ENCODE data around the gene AMPH.

Gene AMPH

DNA sequence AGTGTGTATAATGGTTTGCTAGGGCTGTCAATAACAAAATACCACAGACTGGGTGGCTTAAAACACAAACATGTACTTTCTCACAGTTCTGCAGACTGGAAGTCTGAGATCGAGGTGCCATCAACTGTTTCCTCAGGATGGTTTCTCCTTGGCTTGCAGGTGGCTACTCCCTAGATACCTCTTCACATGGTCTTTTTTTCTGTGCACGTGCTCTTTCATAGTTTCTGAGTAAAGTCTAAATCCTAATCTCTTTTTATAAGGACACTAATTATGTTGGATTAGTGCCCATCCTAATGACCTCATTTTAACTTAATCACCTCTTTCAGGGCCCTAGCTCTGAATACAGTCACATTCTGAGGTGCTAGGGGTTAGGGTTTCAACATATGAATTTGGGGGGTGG is 65.9 kb downstream of the AMPH start:
- H3K9me3 ChIP-seq: no peaks in the 10 kb centered on the region
- H3K27ac ChIP-seq: no peak overlapping the region
- H3K4me3 ChIP-seq (ENCODE audit: low read depth in 1 of 2, low read length in 1 of 2): no peak overlapping the region
- TF ChIP-seq, protein P1, sequence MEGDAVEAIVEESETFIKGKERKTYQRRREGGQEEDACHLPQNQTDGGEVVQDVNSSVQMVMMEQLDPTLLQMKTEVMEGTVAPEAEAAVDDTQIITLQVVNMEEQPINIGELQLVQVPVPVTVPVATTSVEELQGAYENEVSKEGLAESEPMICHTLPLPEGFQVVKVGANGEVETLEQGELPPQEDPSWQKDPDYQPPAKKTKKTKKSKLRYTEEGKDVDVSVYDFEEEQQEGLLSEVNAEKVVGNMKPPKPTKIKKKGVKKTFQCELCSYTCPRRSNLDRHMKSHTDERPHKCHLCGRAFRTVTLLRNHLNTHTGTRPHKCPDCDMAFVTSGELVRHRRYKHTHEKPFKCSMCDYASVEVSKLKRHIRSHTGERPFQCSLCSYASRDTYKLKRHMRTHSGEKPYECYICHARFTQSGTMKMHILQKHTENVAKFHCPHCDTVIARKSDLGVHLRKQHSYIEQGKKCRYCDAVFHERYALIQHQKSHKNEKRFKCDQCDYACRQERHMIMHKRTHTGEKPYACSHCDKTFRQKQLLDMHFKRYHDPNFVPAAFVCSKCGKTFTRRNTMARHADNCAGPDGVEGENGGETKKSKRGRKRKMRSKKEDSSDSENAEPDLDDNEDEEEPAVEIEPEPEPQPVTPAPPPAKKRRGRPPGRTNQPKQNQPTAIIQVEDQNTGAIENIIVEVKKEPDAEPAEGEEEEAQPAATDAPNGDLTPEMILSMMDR (IDR thresholded peaks at IDR 0.05): no peak
- H3K36me3 ChIP-seq: no peaks in the 10 kb centered on the region
- H3K4me1 ChIP-seq (ENCODE audit: control insufficient read depth in 1 of 2, insufficient read depth in 1 of 2, low read depth in 1 of 2, low read length in 1 of 2): no peaks in the 10 kb centered on the region
- no peaks in the 10 kb centered on the region for H3K27me3 ChIP-seq

DNA sequence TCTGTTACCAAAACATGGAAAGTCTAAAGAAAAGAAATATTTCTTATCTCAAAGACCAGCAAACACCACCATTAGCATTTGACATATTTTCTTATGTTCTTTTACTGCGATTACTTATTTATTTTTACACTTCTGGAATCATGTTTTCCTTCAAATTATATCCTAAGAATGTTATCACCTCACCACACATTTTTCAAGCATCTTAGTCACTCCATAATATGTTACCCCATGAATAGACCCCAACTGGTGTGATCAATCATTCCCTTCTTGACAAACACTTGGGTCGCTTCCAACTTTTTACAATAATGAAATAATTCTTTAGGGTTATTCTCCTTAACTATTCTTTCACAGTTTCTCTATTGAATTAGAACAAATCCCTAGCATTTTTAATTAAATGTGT is 67.4 kb downstream of the AMPH start:
- H3K27ac ChIP-seq: no peak overlapping the region
- H3K36me3 ChIP-seq: no peaks in the 10 kb centered on the region
- no peaks in the 10 kb centered on the region for H3K9me3 ChIP-seq
- no peak overlapping the region for H3K4me3 ChIP-seq (ENCODE audit: low read depth in 1 of 2, low read length in 1 of 2)
- H3K4me1 ChIP-seq (ENCODE audit: control insufficient read depth in 1 of 2, insufficient read depth in 1 of 2, low read depth in 1 of 2, low read length in 1 of 2): no peaks in the 10 kb centered on the region
- TF ChIP-seq, protein P1 (IDR thresholded peaks at IDR 0.05): no peak
- no peaks in the 10 kb centered on the region for H3K27me3 ChIP-seq

DNA sequence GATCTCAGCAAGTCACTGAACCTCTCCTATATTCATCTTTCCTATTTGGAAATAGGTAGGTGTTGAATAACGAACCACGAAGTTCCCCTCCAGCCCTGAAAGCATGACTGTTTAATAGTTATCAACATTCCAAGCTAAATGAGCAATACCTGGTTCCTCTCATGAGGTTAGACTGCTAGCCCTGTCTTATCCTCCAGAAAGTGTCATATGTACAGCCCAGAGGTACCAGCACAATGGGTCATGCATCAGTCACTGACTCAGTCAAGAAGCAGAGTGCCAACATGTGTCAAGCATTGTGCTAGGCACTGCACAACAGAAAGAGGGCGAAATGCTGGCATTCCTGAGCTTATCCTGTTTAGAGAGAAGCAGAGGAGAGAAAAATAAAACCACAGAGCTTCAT is 70.0 kb downstream of the AMPH start:
- Histone ChIP-seq H3K36me3 (no peaks in the 10 kb centered on the region), H3K4me1 (ENCODE audit: control insufficient read depth in 1 of 2, insufficient read depth in 1 of 2, low read depth in 1 of 2, low read length in 1 of 2) (no peaks in the 10 kb centered on the region), H3K9me3 (no peaks in the 10 kb centered on the region), H3K27ac (no peak overlapping the region), H3K27me3 (no peaks in the 10 kb centered on the region), H3K4me3 (ENCODE audit: low read depth in 1 of 2, low read length in 1 of 2) (no peak overlapping the region)
- TF ChIP-seq, protein P1 (IDR thresholded peaks at IDR 0.05): no peak

DNA sequence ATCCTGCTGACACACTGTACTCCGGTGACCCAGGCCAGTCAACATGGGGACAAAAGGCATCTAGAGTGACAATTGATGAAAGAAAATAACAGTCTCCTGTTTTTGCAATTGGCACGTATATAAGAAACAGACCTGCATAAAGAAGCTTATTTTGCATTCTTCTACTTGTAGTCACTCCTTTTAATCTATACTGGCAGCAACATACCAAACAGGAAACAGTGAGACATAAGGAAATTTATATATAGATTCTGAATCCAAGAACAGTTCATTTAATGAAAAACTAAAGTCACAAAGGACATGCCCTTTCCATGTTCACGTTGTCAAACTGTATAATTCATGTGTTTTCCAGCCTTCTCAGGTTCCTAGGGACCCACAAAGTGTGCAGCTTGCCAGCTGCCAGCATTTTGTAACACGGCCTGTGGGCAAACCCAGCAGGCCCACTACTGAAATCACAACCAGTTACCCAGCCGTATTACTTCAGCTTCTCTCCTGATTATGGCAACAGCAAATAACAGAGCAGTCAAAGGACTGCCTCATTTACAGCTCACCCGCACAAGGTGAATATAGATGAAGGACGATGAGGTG is 72.3 kb downstream of the AMPH start:
- Histone ChIP-seq H3K27ac (no peak overlapping the region), H3K36me3 (no peaks in the 10 kb centered on the region), H3K27me3 (no peaks in the 10 kb centered on the region), H3K4me1 (ENCODE audit: control insufficient read depth in 1 of 2, insufficient read depth in 1 of 2, low read depth in 1 of 2, low read length in 1 of 2) (no peaks in the 10 kb centered on the region), H3K9me3 (no peaks in the 10 kb centered on the region), H3K4me3 (ENCODE audit: low read depth in 1 of 2, low read length in 1 of 2) (no peak overlapping the region)
- TF ChIP-seq, protein P1 (IDR thresholded peaks at IDR 0.05): no peak

DNA sequence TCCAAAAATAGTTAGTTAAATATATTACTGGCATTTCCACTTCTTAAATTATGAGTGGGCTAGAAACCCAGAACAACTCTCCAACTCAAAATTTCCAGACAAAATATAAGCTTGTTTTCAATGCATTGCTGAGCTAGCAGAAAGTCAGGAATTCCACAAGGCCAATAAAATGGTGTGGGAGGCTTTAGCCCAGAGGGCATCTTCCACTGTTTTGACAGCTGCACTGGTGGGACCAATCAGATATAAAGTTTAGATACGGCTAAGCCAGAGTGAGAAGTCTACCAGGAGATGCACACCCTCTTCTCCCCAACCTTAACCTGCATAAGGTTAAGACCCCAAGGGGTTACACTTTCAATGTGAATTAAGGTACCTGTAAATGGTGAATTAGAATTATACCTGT is 76.6 kb downstream of the AMPH start:
- peaks cover 2% of the 10 kb centered on the region for H3K27me3 ChIP-seq
- no peaks in the 10 kb centered on the region for H3K9me3 ChIP-seq
- H3K36me3 ChIP-seq: no peaks in the 10 kb centered on the region
- H3K4me1 ChIP-seq (ENCODE audit: control insufficient read depth in 1 of 2, insufficient read depth in 1 of 2, low read depth in 1 of 2, low read length in 1 of 2): no peaks in the 10 kb centered on the region
- TF ChIP-seq, protein P1 (IDR thresholded peaks at IDR 0.05): no peak
- no peak overlapping the region for H3K4me3 ChIP-seq (ENCODE audit: low read depth in 1 of 2, low read length in 1 of 2)
- H3K27ac ChIP-seq: no peak overlapping the region

DNA sequence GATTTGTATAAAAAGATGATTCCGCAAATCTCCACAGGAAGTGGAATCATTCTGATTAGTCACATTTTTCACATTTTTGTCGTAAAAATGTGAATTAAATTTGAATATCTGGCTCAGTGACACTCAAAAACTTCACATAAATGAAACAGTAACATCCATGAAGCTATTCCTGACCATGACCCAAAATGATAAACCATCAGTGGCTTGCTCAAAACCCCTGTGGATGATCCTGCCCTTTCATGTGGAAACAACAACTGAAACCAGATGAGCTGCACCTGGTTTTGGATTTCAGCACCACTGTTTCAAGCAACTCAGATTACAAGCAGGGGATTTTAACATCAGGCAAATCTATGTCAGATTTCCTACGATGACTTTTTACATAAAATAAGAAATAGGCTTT is 80.3 kb downstream of the AMPH start:
- no peaks in the 10 kb centered on the region for H3K36me3 ChIP-seq
- no peak overlapping the region for H3K27ac ChIP-seq
- no peaks in the 10 kb centered on the region for H3K9me3 ChIP-seq
- no peak overlapping the region for H3K4me3 ChIP-seq (ENCODE audit: low read depth in 1 of 2, low read length in 1 of 2)
- TF ChIP-seq, protein P1 (IDR thresholded peaks at IDR 0.05): no peak
- H3K4me1 ChIP-seq (ENCODE audit: control insufficient read depth in 1 of 2, insufficient read depth in 1 of 2, low read depth in 1 of 2, low read length in 1 of 2): no peaks in the 10 kb centered on the region
- H3K27me3 ChIP-seq: peaks cover 2% of the 10 kb centered on the region

Measured in neutrophil (primary cell).